RWPE1 (cell line): ENCODE data around the gene RAB11FIP4.

Source experiments
- CTCF ChIA-PET: fragments of 350-600 bp; sonication (Branson Sonifier 250); formaldehyde crosslinking; extraction: SDS; loops from one replicate; lab custom pipeline; 2021; lab: Yijun Ruan, JAX
- POLR2A ChIA-PET: fragments of 400-600 bp; formaldehyde crosslinking; extraction: SDS; loops from one replicate; lab custom pipeline; 2020; ENCODE audit warnings: antibody characterized with exemption; ENCODE audit not compliant: low non-redundant PET; lab: Yijun Ruan, JAX
- DNase-seq: peaks from one replicate; pipeline ENCODE4 v3.0.0; 2012; ENCODE audit warnings: low spot score
- H3K27ac ChIP-seq: fragments of 450-650 bp; 2 replicates; pipeline ENCODE4 v1.5.1; 2017
- TF ChIP-seq, protein P1 (sequence below): fragments of 450-650 bp; conservative IDR thresholded peaks from 2 replicates; pipeline ENCODE4 v1.5.1; 2017; ENCODE audit warnings: low read depth, mild to moderate bottlenecking

RAB11FIP4 gene

DNA sequence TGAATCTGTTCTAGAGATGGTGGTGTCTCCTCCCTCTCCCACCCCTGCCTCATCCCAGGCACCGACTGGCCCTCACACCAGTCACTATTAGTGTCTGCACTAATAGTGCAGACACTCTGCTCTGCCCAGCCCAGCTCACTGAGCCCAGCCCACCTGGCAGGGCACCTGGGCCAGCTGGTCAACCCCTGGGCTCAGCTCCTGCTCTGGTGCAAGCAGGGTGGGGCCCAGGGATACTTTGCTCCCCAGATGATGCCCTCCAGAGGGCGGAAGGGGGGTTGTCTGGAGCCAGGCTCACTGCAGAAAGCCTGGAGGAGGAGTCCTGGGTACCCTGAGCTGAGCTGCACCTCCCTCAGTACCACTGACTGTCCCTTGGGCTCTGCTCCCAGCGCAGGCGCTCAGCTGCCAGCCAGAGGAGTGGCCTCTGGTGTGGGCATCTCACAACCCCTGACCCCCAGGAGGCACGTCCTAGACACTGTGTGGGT is 14.5 kb downstream of the RAB11FIP4 start:
- no peak overlapping the region for H3K27ac ChIP-seq
- TF ChIP-seq, protein P1, sequence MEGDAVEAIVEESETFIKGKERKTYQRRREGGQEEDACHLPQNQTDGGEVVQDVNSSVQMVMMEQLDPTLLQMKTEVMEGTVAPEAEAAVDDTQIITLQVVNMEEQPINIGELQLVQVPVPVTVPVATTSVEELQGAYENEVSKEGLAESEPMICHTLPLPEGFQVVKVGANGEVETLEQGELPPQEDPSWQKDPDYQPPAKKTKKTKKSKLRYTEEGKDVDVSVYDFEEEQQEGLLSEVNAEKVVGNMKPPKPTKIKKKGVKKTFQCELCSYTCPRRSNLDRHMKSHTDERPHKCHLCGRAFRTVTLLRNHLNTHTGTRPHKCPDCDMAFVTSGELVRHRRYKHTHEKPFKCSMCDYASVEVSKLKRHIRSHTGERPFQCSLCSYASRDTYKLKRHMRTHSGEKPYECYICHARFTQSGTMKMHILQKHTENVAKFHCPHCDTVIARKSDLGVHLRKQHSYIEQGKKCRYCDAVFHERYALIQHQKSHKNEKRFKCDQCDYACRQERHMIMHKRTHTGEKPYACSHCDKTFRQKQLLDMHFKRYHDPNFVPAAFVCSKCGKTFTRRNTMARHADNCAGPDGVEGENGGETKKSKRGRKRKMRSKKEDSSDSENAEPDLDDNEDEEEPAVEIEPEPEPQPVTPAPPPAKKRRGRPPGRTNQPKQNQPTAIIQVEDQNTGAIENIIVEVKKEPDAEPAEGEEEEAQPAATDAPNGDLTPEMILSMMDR = no peak
- POLR2A ChIA-PET = no interaction called here
- CTCF ChIA-PET = no interaction called here
- no peak for DNase-seq

- TF ChIP-seq, protein P1 = no peak
- H3K27ac ChIP-seq = no peak overlapping the region
- POLR2A ChIA-PET = no interaction called here
- CTCF ChIA-PET = interaction anchor here (0.6 kb wide), 1 partner anchor 72 kb away, joined by 3 read pairs; no protein-coding TSS in a partner anchor
- DNase-seq = no peak
Observed at GRCh38 chr17:31408586-31408985, 17.1 kb downstream of the RAB11FIP4 start.

- H3K27ac ChIP-seq = no peak overlapping the region
- no peak for DNase-seq
- TF ChIP-seq, protein P1 = no peak
- POLR2A ChIA-PET = no interaction called here
- CTCF ChIA-PET = interaction anchor here (0.6 kb wide), 1 partner anchor 407 kb away, joined by 3 read pairs; no protein-coding TSS in a partner anchor
Observed at GRCh38 chr17:31411707-31412285, 20.3 kb downstream of the RAB11FIP4 start.

DNA sequence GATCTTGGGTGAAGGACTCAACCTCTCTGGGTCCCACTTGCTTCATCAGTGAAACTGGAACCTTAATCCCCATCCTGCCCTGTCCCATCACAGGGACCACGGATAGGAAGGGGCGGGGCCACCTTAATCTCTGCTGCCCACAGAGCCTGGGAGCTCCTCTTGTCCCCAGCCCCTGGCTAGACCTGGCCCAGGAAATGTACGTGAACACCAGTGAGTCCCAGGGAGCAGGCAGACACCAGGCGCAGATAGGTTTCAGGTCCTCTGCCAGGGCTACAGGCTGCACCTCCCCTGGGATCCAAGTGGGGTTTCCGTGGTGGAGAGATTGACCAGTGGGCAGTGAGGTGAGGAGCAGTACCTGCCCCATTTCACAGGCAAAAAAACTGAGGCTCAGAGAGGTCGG is 21.0 kb downstream of the RAB11FIP4 start:
- no peak for DNase-seq
- ChIA-PET POLR2A (no interaction called here), CTCF (interaction anchor here (1.7 kb wide), 1 partner anchor 25 kb away, joined by 10 read pairs; no protein-coding TSS in a partner anchor)
- no peak overlapping the region for H3K27ac ChIP-seq
- TF ChIP-seq, protein P1 = no peak

DNA sequence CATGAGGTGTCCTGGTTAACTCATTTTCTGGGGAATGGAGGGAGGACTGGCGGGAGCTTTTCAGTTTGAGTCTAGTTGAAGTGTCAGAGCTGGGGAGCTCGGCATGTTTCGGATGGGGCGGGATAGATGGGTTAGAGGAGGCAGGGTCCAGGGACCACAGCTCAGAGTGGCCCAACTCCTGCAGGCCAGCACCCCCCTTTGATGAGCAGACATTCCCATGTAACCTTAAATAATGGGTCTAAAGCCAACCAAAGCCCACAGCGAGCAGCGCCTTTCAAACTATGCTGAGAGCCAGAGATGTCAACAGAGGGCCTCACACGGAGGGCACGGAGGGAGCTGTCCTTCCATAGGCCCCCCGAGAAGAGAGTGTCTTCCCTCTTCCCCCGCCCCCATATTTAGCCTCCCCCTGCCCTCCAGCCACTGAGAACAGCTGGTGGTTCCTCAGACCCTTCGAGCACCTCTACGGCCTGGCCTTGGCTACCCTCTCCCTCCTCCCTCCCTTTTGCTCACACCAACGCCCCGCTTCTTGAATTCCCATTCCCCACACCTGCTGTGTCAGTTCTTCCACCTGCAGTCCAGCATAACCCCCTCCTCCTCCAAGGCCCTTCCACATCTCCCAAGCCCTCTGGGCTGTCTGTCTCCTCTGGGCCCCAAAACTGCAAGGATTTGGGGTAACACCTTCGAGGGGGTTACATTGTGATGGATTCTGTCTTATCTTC is 21.8 kb downstream of the RAB11FIP4 start:
- ChIA-PET POLR2A (no interaction called here), CTCF (interaction anchor here (1.7 kb wide), 1 partner anchor 24 kb away, joined by 10 read pairs; no protein-coding TSS in a partner anchor)
- DNase-seq = no peak
- H3K27ac ChIP-seq = no peak overlapping the region
- TF ChIP-seq, protein P1 = no peak

GRCh38 chr17:31413874-31414549 is 22.5 kb downstream of the RAB11FIP4 start:
- peak; percentile 49 for DNase-seq
- TF ChIP-seq, protein P1 = no peak
- no peak overlapping the region for H3K27ac ChIP-seq
- ChIA-PET CTCF (interaction anchor here (0.7 to 1.7 kb wide), 2 partner anchors 16 to 23 kb away, joined by 5 to 10 read pairs; no protein-coding TSS in a partner anchor), POLR2A (no interaction called here)
